Activated CD8-positive, alpha-beta memory T cell treated with anti-CD3 and anti-CD28 coated beads, Interleukin-2, amount 10 ng/mL, durations not matched to agents 7 days and 5 days (primary cell): ENCODE results near the gene STX16. TPM values are rescaled to one million over a fixed set of nuclear protein-coding genes. Genes with fewer than 3 reads are reported as not detected.

Experiments
- ATAC-seq: fragments of 150-1000 bp; cut with Tn5 transposase; one replicate; pipeline ENCODE4 v1.10.0; 2021; ENCODE audit warnings: moderate library complexity
- CTCF ChIA-PET: fragments of 350-600 bp; sonication (Branson Sonifier 250); formaldehyde crosslinking; loops from one replicate; lab custom pipeline; 2021; ENCODE audit warnings: antibody characterized with exemption; lab: Charles Lee
- DNase-seq: peaks from one replicate; pipeline ENCODE4 v3.0.0-alpha.2; 2020
- H3K27ac Mint-ChIP-seq: one replicate; pipeline ENCODE4 v1.8.0; 2021; ENCODE audit warnings: mild to moderate bottlenecking, mixed read lengths
- H3K27me3 Mint-ChIP-seq: one replicate; pipeline ENCODE4 v1.8.0; 2021; ENCODE audit warnings: mixed read lengths
- H3K36me3 Mint-ChIP-seq: one replicate; pipeline ENCODE4 v1.8.0; 2021; ENCODE audit warnings: mild to moderate bottlenecking, mixed read lengths
- H3K4me1 Mint-ChIP-seq: one replicate; pipeline ENCODE4 v1.8.0; 2021; ENCODE audit warnings: mixed read lengths
- H3K4me3 Mint-ChIP-seq: one replicate; pipeline ENCODE4 v1.8.0; 2021; ENCODE audit warnings: mild to moderate bottlenecking, moderate library complexity, mixed read lengths
- H3K9me3 Mint-ChIP-seq: one replicate; pipeline ENCODE4 v1.8.0; 2022; ENCODE audit warnings: low read depth, mixed read lengths
- total RNA-seq, 2 experiments: library from RNA; stranded (reverse); gene quantifications; one replicate each; pipeline ENCODE4 v1.2.3, GENCODE V29; 2021

Gene STX16
- total RNA-seq, 2 experiments from 2014 or later, result 120 to 165 TPM

DNA sequence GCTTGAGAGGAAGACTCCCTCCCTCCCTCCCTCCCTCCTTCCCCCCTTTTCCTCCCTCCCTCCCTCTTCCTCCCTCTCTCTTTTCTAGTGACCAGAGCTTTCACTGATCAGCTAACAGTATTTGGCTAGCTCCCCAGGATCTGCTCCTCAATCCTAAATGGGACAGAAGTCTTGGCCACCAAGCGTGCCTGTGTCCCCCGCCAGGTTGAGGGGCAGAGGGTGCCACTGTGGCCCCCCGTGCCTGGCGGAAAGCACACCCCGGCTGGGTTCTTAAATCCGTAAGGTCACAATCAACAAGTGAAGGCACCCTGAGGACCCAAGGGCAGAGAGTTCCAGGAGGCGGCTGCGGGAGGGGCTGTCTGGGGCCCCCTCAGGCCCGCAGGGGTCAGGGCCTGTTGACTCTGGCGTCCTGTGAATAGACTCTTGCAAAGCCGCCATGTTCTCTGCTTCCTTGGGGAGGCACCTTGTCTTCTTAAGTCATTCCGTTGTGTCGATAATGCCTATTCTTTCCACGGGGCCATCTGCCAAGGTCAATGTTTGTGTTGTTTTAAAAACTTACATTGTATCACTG is 38.9 kb upstream of the STX16 start:
- CTCF ChIA-PET, result no interaction called here
- H3K4me3 Mint-ChIP-seq, result no peak overlapping the region
- no peak overlapping the region for H3K27ac Mint-ChIP-seq
- no peaks in the 10 kb centered on the region for H3K27me3 Mint-ChIP-seq
- no peaks in the 10 kb centered on the region for H3K9me3 Mint-ChIP-seq
- no peaks in the 10 kb centered on the region for H3K4me1 Mint-ChIP-seq
- no peaks in the 10 kb centered on the region for H3K36me3 Mint-ChIP-seq
- no peak for DNase-seq
- ATAC-seq, result no peak

DNA sequence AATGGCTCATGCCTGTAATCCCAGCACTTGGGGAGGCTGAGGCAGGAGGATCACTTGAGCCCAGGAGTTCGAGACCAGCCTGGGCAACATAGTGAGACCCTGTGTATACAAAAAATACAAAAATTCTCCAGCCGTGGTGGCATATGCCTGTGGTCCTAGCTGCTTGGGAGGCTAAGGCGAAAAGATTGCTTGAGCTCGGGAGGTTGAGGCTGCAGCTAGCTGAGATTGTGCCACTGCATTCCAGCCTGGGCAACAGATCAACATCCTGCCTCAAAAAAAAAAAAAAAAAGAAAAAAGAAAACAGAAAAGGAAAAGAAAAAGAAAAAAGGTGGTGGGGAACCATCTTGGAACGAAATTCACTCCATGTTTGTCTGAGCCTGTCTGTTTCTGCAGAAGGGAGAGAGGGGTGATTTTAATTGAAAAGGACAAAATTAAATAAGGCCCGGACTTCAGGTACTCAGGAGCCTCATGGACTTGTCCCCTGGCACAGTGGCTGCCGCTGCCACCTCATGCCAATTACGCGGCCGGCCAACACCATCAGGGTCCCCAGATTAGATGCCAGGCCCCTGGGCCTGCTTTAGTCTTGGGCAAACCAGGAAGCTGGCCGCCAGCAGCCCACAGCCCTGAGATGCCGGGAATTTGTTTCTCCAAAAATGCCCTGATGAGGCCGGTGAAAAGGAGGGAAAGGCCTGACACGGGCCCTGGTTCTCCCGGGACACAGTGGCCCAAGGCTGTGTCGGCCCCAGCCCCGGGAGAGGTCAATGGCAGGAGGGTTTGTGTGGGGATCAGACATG is 37.8 kb upstream of the STX16 start:
- H3K4me3 Mint-ChIP-seq, result no peak overlapping the region
- CTCF ChIA-PET, result no interaction called here
- H3K27me3 Mint-ChIP-seq, result no peaks in the 10 kb centered on the region
- no peaks in the 10 kb centered on the region for H3K36me3 Mint-ChIP-seq
- DNase-seq, result no peak
- no peak overlapping the region for H3K27ac Mint-ChIP-seq
- H3K4me1 Mint-ChIP-seq, result no peaks in the 10 kb centered on the region
- no peaks in the 10 kb centered on the region for H3K9me3 Mint-ChIP-seq
- no peak for ATAC-seq

DNA sequence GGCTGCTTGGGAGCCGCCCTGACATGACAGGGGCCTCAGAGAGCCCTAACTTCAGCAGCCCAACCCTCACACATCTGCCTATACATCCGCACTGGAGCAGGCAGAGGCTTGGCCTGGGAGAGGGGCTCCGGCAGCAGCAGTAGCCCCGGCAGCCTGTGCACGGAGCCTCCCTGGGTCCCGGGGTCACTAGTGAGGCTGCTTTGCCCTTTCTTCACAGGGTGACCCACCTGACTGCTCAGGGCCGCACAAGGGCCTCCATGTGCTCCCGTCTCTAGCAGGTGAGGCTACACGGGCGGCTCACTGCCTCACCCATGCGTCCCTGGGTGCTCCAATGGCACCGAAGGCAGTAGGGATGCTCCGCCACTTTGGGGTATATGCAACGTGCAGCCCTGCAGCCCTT is 36.7 kb upstream of the STX16 start:
- CTCF ChIA-PET, result no interaction called here

DNA sequence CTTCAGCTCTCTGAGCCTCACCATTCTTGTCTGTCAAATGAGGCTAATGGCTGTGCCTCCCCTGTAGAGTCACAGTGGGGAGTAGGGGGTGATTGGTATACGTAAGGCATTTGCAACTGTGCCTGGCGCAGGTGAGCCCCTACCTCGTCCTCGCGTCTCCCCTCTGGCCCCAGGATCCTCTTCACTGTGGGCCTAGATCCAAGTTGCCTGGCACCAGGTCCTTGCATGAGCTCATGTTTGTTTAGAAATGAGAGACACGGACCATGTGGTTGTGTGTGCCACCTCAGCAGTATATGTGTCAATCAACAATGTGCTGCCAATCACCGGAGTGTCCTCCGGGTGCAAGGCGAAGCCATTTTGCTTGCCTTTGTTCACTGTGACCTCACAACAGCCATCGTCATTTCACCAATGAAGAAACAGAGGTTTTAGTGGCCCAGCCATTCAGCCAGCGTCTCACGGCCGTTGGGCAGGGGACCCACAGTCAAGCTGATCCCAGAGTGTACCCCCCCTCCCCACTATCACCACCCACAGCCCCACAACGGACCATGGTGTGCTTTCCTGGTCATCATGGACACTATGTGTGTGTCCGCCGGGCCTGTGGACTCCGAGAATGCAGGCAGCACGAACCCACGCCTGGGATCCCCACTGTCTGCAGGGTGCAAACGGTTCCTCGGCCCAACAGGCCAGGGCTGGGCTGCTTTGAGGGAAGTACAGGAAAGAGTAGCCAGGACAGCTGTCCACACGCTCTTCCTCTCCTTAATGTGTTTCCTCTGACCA is 35.9 kb upstream of the STX16 start:
- CTCF ChIA-PET, result no interaction called here
- no peak for ATAC-seq

More for the DNA sequence above, 36.7 kb upstream of the STX16 start:
- H3K4me1 Mint-ChIP-seq, result no peaks in the 10 kb centered on the region
- DNase-seq (no peak), ATAC-seq (no peak)
- H3K27me3 Mint-ChIP-seq, result no peaks in the 10 kb centered on the region
- H3K27ac Mint-ChIP-seq, result no peak overlapping the region
- no peaks in the 10 kb centered on the region for H3K36me3 Mint-ChIP-seq
- H3K4me3 Mint-ChIP-seq, result no peak overlapping the region
- no peaks in the 10 kb centered on the region for H3K9me3 Mint-ChIP-seq

DNA sequence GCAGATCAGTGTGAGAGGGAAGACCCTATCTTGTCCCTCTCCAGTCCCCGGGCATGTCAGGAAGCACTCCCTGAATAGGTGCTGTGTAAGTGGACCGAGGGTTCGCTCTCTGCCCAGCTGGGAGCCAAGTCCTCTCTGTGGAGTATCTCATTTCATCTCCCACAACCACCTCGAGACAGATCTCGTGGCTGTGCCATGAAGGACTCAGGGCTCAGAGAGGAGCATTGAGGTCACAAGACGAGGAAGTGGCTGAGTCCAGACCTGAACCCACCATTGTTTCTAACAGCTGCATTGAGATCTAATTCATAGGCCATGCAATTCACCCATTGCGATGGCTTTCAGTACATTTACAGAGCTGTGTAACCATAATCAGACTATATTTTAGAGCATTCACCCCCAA is 34.7 kb upstream of the STX16 start:
- no peaks in the 10 kb centered on the region for H3K4me1 Mint-ChIP-seq

More for the DNA sequence above, 35.9 kb upstream of the STX16 start:
- no peak for DNase-seq
- no peaks in the 10 kb centered on the region for H3K36me3 Mint-ChIP-seq
- no peaks in the 10 kb centered on the region for H3K4me1 Mint-ChIP-seq
- H3K4me3 Mint-ChIP-seq, result no peak overlapping the region
- no peak overlapping the region for H3K27ac Mint-ChIP-seq
- H3K27me3 Mint-ChIP-seq, result peaks cover 5% of the 10 kb centered on the region
- no peaks in the 10 kb centered on the region for H3K9me3 Mint-ChIP-seq

DNA sequence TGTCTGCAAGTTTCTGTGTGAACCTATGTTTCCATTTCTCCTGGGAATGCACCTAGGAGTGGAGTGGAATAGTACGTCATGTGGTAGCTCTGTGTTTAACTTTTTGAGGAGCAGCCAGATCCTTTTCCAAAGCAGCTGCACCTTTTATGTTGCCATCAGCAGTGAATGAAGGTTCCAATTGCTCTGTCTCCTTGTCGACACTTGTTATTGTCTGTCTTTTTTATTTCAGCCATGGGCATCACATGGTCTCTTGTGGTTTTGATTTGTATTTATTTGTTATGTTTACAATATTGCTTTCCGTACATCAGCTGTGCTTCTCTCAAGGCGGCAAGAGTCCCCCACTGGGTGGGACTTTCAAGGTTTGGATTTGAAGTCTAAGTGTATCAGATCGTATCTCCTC is 33.9 kb upstream of the STX16 start:
- H3K27me3 Mint-ChIP-seq, result peaks cover 7% of the 10 kb centered on the region
- no peak overlapping the region for H3K4me3 Mint-ChIP-seq
- no peak overlapping the region for H3K27ac Mint-ChIP-seq
- DNase-seq, result no peak
- H3K4me1 Mint-ChIP-seq, result no peaks in the 10 kb centered on the region
- CTCF ChIA-PET, result no interaction called here
- no peaks in the 10 kb centered on the region for H3K9me3 Mint-ChIP-seq
- ATAC-seq, result no peak
- no peaks in the 10 kb centered on the region for H3K36me3 Mint-ChIP-seq

More for the DNA sequence above, 34.7 kb upstream of the STX16 start:
- DNase-seq (no peak), ATAC-seq (no peak)
- CTCF ChIA-PET, result no interaction called here
- Mint-ChIP-seq H3K27ac (no peak overlapping the region), H3K4me3 (no peak overlapping the region), H3K27me3 (peaks cover 7% of the 10 kb centered on the region), H3K9me3 (no peaks in the 10 kb centered on the region), H3K36me3 (no peaks in the 10 kb centered on the region)

DNA sequence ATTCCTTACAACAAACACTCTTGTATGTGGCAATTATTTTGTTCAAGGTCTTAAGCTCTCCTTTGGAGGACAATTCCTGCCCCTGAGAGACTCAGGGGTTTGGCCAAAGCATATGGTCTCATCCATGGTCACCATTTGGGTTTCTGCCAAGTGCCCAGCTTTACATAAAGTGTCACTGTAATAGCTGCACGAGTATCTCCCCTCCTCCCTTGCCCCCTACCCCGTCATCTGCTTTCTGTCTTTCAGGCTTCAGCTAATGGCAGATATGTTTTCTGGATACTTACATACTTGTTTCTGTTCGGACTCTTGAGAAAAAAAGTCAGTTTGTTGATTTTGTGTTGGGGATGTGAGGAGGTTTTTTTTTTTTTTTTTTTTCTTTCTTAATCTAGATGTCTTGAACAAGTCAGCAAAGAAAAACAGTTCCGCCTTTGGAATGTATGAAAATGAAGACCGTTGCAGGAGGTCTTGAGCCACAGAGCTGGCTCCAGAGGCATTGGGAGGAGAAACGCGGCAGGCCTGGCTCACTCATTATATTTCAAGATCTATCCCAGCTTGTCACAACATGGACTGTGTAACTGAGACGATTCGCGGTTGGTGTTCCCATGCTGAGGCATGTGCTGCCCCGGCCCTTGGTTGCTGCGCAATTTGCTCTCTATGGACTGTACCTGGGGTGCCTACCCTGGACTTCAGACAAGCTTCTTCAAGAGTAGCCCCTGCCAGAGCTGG is 32.6 kb upstream of the STX16 start:
- CTCF ChIA-PET, result no interaction called here
- Mint-ChIP-seq H3K27ac (no peak overlapping the region), H3K4me1 (no peaks in the 10 kb centered on the region), H3K36me3 (no peaks in the 10 kb centered on the region), H3K27me3 (peaks cover 7% of the 10 kb centered on the region), H3K9me3 (no peaks in the 10 kb centered on the region), H3K4me3 (no peak overlapping the region)
- no peak for DNase-seq
- ATAC-seq, result no peak

DNA sequence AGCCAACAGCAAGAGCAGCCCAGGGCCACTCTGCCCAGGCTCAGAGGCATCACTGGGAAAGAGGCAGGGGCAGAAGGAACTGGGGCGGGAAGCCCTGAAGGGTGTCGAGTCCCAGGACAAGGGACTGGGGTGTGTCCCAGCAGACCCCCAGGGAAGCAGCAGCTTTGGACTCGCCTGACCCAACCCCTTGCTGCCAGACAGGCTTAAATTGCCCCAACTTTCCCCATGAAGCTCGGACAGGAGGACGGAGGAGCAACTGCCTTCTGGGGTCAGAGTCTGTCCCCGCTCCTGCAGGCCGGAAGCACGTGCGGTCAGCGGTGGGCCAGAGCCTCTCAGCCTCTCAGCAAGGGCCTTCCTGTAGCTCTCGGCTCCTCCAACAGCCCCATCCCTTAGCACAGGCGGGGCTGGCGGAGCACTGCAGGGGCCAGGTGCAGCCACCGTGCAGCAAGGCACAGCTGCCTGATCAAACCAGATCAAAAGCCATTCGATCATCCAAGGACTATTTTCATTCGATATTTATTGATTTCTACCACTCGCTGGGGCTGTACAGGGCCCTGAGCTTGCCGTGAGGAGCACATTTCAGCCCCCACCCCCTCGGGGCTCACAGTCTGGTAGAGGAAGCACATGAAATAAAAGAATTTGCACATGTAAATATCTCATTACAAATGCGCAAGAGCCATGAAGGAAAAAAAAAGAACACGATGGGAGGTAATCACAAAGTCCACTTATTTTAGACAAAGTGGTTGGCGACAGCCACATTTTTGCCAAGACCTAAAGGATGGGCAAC is 31.8 kb upstream of the STX16 start:
- DNase-seq (no peak), ATAC-seq (no peak)
- Mint-ChIP-seq H3K4me1 (no peaks in the 10 kb centered on the region), H3K4me3 (no peak overlapping the region), H3K27ac (no peak overlapping the region), H3K36me3 (no peaks in the 10 kb centered on the region), H3K27me3 (peaks cover 7% of the 10 kb centered on the region), H3K9me3 (no peaks in the 10 kb centered on the region)
- CTCF ChIA-PET, result no interaction called here

DNA sequence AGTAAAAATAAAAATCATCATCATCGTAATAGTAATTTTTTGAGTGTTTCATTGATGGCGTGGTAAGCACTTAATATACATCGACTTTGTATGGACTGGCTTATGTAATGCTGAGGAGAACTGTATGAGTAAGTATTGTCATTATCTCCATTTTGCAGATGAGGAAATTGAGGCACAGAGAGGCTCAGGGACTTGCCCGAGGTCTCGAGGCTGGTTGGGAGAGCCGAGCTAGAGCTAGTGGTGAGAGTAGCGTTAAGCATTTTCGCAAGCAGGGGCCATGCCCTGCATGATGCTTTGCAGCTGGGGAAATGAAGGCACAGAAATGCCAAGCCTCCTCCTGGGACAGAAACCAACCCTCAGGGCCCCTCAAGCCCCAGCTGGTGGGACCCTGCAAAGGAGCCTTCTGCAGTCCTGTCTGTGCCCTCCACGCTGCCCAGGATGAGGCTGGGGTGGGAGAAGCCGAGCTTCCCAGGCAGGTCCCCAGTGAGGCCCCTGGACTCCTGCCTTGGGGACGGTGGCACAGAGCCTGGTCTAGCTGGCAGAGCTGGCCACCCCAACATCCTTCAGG is 31.1 kb upstream of the STX16 start:
- H3K27ac Mint-ChIP-seq, result no peak overlapping the region
- no peaks in the 10 kb centered on the region for H3K9me3 Mint-ChIP-seq
- DNase-seq (no peak), ATAC-seq (no peak)
- H3K4me3 Mint-ChIP-seq, result no peak overlapping the region
- CTCF ChIA-PET, result no interaction called here
- no peaks in the 10 kb centered on the region for H3K36me3 Mint-ChIP-seq
- H3K27me3 Mint-ChIP-seq, result peaks cover 7% of the 10 kb centered on the region
- no peaks in the 10 kb centered on the region for H3K4me1 Mint-ChIP-seq

DNA sequence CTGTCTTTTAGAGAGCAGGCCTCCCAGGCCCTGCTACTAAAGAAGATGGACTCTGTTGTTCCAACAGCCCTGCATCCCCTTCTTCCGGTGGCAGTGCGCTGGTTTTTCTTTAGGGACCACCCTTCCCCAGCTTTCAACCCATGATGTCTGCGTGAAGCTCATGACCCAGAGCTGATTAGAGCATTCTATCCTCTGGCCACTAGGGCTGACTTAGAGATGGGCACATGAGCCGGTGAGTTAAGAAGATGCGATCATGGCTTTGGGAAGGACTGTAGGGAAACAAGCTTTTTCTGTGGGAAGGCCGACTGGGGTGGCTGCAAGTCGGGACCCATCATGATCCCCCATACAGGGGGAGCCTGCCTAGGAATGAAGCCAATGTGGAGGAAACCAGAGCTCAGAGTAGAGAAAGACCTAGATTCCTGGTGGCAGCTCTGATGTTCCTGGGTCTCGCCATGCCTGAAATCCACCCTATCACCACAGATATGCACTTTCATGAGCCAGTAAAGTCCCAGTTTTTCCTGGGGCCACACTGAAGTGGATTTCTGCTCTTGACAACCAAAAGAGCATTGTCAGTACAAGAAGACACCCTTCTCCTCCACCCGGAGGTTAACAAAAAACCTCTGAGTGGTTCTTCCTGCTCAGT is 29.1 kb upstream of the STX16 start:
- H3K4me3 Mint-ChIP-seq, result no peak overlapping the region
- peaks cover 2% of the 10 kb centered on the region for H3K4me1 Mint-ChIP-seq
- H3K27ac Mint-ChIP-seq, result no peak overlapping the region
- ATAC-seq (no peak), DNase-seq (no peak)
- no peaks in the 10 kb centered on the region for H3K9me3 Mint-ChIP-seq
- H3K27me3 Mint-ChIP-seq, result peaks cover 7% of the 10 kb centered on the region
- no peaks in the 10 kb centered on the region for H3K36me3 Mint-ChIP-seq
- CTCF ChIA-PET, result interaction anchor here (0.9 kb wide), 1 partner anchor 29 kb away, joined by 3 read pairs; the partner anchor contains the start of gene STX16

DNA sequence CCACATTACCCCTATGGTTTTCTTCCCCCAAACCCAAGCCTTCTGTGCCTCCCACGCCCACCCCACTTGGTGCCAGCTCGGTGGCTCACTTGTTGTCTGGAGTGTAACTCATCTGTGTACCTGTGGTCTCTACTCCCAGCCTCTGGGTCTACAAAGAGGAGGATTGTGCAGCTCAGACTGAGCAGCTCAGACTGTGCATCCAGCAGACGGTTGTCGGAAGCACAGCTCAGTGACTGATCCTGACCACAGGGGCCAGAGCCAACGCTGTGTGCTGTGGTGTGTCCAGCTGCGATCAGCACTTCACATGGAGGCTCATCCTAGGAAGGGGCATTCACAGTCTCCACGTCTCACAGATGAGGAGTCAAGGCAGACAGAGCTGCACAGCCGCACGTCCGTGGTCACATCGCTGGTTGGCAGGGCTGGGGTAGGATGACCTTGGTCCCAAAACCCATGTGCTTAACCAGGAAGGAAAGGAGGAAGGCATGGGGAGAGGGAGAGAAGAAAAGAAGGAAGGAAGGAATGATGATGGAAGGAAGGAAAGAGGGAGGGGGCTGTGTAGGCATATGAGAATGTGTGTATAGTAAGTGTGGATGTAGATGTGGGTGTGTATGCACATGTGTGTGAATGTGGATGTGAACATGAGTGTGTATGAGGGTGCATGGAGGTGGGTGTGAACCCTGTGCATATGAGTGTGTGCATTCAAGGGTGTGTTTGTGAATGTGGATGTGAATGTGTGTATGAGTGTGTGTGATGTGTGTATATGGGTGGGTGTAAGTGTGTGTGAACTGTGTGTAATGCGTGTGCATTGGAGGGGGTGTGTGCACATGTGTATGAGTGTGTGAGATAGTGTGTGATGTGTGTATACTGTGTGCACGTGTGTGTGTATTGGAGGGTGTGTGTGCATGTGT is 28.2 kb upstream of the STX16 start:
- no peak overlapping the region for H3K4me3 Mint-ChIP-seq
- H3K4me1 Mint-ChIP-seq, result peaks cover 2% of the 10 kb centered on the region
- no peak overlapping the region for H3K27ac Mint-ChIP-seq
- no peak for ATAC-seq
- CTCF ChIA-PET, result interaction anchor here (0.9 kb wide), 1 partner anchor 28 kb away, joined by 3 read pairs; the partner anchor contains the start of gene STX16
- DNase-seq, result no peak
- H3K36me3 Mint-ChIP-seq, result no peaks in the 10 kb centered on the region
- H3K27me3 Mint-ChIP-seq, result peaks cover 7% of the 10 kb centered on the region
- no peaks in the 10 kb centered on the region for H3K9me3 Mint-ChIP-seq
